A673 (cell line): Measurements from ENCODE around the gene KRTAP10-7.
"Not testable (repeated sequence)": the region's sequence is repeated elsewhere in the genome, so short reads cannot be mapped to it uniquely, and the experiment has no call there.

Source experiments
- CTCF ChIP-seq: fragments of 300-800, 200-600 bp; sonication (generic); conservative IDR thresholded peaks from 2 replicates; pipeline ENCODE4 v1.5.1; 2017; ENCODE audit warnings: low read depth, mild to moderate bottlenecking, antibody characterized with exemption, low read length, moderate library complexity, mixed read lengths
- EZH2 ChIP-seq: fragments of 200-600 bp; sonication (generic); IDR thresholded peaks from 2 replicates; pipeline ENCODE4 v1.6.1; 2017; ENCODE audit warnings: borderline replicate concordance, low read depth, mild to moderate bottlenecking, mixed read lengths, antibody characterized with exemption, low read length; ENCODE audit not compliant: poor library complexity, severe bottlenecking

GRCh38 chr21:44590897-44591800 is 9.2 kb upstream of the KRTAP10-7 start:
- TF ChIP-seq CTCF, EZH2: not testable (repeated sequence)
